Fibroblast of lung (primary cell): Measurements from ENCODE around the gene NDP.

Source experiments
- EZH2 ChIP-seq: IDR thresholded peaks from 2 replicates; pipeline ENCODE4 v1.5.1; 2012; ENCODE audit warnings: low read length, control low read depth, mild to moderate bottlenecking; ENCODE audit errors: missing control alignments
- TF ChIP-seq, protein P1 (sequence below), 2 donors: IDR thresholded peaks in 1 of 2; conservative IDR thresholded peaks in 1 of 2; 1 replicate in 1 of 2; 2 replicates in 1 of 2; pipeline ENCODE4 v1.5.1; 2011 to 2012; ENCODE audit warnings: low read length in 2 of 2, control low read depth in 1 of 2, inconsistent platforms in 1 of 2, low read depth in 1 of 2, mild to moderate bottlenecking in 1 of 2

DNA sequence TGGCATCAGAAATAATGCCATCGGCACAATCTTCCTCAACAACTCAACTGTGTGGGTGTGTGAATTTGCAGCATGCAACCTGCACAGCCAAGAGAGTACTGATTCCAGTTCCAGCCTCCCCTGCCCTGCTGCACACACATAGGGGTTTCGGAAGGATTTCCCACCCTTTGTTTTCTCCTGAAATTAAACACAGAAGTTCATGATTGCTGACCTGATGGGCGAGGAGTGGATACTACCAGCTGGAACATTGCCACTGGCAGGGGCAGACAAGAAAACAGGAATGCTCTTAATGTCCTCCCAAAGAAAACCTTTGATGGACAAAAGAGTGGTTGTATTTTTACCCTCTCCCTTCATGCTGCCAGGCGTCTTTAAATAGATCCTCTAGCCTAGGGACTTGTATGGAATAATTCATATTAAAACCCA lies 4.8 kb downstream of the NDP start:
- TF ChIP-seq, protein P1, sequence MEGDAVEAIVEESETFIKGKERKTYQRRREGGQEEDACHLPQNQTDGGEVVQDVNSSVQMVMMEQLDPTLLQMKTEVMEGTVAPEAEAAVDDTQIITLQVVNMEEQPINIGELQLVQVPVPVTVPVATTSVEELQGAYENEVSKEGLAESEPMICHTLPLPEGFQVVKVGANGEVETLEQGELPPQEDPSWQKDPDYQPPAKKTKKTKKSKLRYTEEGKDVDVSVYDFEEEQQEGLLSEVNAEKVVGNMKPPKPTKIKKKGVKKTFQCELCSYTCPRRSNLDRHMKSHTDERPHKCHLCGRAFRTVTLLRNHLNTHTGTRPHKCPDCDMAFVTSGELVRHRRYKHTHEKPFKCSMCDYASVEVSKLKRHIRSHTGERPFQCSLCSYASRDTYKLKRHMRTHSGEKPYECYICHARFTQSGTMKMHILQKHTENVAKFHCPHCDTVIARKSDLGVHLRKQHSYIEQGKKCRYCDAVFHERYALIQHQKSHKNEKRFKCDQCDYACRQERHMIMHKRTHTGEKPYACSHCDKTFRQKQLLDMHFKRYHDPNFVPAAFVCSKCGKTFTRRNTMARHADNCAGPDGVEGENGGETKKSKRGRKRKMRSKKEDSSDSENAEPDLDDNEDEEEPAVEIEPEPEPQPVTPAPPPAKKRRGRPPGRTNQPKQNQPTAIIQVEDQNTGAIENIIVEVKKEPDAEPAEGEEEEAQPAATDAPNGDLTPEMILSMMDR (conservative IDR thresholded peaks at IDR 0.05 in 1 of 2, IDR thresholded peaks at IDR 0.05 in 1 of 2; ENCODE audit: low read depth in 1 of 2, low read length in 2 of 2) = no peak
- no peak for TF ChIP-seq EZH2
